ENCODE results near the gene CPT1A. TPM values are rescaled to one million over a fixed set of nuclear protein-coding genes. Genes with fewer than 3 reads are reported as not detected.

The CPT1A gene
- total and polyA plus RNA-seq, 7 donors: 8.6 to 29.2 (median 12.9) TPM

- Histone ChIP-seq H3K4me3 (no peak overlapping the region), H3K27ac (no peak overlapping the region), H3K4me1 (no peaks in the 10 kb centered on the region), H3K36me3 (ENCODE audit: insufficient read depth in 1 of 2, low read depth in 1 of 2) (peaks cover 5 to 97% of the 10 kb centered on the region in 2 donors), H3K9me3 (no peaks in the 10 kb centered on the region), H3K27me3 (ENCODE audit: insufficient read depth in 3 of 3, low read length in 2 of 3) (no peaks in the 10 kb centered on the region)
- ATAC-seq: no peak
- 60 to 75% (median 70%) methylated on average over 3 to 4 of the region's 4 CpGs for WGBS, 3 donors
- TF ChIP-seq, protein P1, sequence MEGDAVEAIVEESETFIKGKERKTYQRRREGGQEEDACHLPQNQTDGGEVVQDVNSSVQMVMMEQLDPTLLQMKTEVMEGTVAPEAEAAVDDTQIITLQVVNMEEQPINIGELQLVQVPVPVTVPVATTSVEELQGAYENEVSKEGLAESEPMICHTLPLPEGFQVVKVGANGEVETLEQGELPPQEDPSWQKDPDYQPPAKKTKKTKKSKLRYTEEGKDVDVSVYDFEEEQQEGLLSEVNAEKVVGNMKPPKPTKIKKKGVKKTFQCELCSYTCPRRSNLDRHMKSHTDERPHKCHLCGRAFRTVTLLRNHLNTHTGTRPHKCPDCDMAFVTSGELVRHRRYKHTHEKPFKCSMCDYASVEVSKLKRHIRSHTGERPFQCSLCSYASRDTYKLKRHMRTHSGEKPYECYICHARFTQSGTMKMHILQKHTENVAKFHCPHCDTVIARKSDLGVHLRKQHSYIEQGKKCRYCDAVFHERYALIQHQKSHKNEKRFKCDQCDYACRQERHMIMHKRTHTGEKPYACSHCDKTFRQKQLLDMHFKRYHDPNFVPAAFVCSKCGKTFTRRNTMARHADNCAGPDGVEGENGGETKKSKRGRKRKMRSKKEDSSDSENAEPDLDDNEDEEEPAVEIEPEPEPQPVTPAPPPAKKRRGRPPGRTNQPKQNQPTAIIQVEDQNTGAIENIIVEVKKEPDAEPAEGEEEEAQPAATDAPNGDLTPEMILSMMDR (IDR thresholded peaks at IDR 0.05): no peak
- no peak for DNase-seq
- intact Hi-C loops (cut with DNase I): no loop called here
Measured at GRCh38 chr11:68780829-68781228, 60.9 kb downstream of the CPT1A start.

GRCh38 chr11:68778205-68778604, 63.5 kb downstream of the CPT1A start:
- intact Hi-C loops (cut with DNase I): no loop called here
- H3K27me3 ChIP-seq (ENCODE audit: insufficient read depth in 3 of 3, low read length in 2 of 3): no peaks in the 10 kb centered on the region
- no peak overlapping the region for H3K27ac ChIP-seq
- TF ChIP-seq, protein P1 (IDR thresholded peaks at IDR 0.05): no peak
- no peaks in the 10 kb centered on the region for H3K9me3 ChIP-seq
- no peak for DNase-seq
- no peaks in the 10 kb centered on the region for H3K4me1 ChIP-seq
- peaks cover 5 to 97% of the 10 kb centered on the region in 2 donors for H3K36me3 ChIP-seq (ENCODE audit: insufficient read depth in 1 of 2, low read depth in 1 of 2)
- no peak overlapping the region for H3K4me3 ChIP-seq
- WGBS, 3 donors: 35 to 51% (median 48%) methylated on average over 7 of the region's 7 CpGs
- no peak for ATAC-seq

GRCh38 chr11:68776442-68777235, 65.1 kb downstream of the CPT1A start:
- H3K9me3 ChIP-seq: no peaks in the 10 kb centered on the region
- no peaks in the 10 kb centered on the region for H3K27me3 ChIP-seq (ENCODE audit: insufficient read depth in 3 of 3, low read length in 2 of 3)
- intact Hi-C loops (cut with DNase I): no loop called here
- ATAC-seq (no peak), DNase-seq (no peak)
- TF ChIP-seq, protein P1 (IDR thresholded peaks at IDR 0.05): no peak
- no peaks in the 10 kb centered on the region for H3K4me1 ChIP-seq
- WGBS, 3 donors: 87 to 88% (median 87%) methylated on average over 20 of the region's 20 CpGs
- no peak overlapping the region for H3K4me3 ChIP-seq
- H3K36me3 ChIP-seq (ENCODE audit: insufficient read depth in 1 of 2, low read depth in 1 of 2): peaks cover 5 to 97% of the 10 kb centered on the region in 2 donors
- no peak overlapping the region for H3K27ac ChIP-seq

- Histone ChIP-seq H3K4me3 (no peak overlapping the region), H3K36me3 (ENCODE audit: insufficient read depth in 1 of 2, low read depth in 1 of 2) (peaks cover 5 to 97% of the 10 kb centered on the region in 2 donors), H3K27me3 (ENCODE audit: insufficient read depth in 3 of 3, low read length in 2 of 3) (no peaks in the 10 kb centered on the region), H3K4me1 (no peaks in the 10 kb centered on the region), H3K27ac (no peak overlapping the region), H3K9me3 (no peaks in the 10 kb centered on the region)
- ATAC-seq: no peak
- intact Hi-C loops (cut with DNase I): no loop called here
- TF ChIP-seq, protein P1 (IDR thresholded peaks at IDR 0.05): no peak
- no peak for DNase-seq
- 91 to 95% (median 92%) methylated on average over 4 of the region's 4 CpGs for WGBS, 3 donors
Measured at GRCh38 chr11:68775951-68776388, 65.7 kb downstream of the CPT1A start.
